IgD-negative memory B cell (primary cell): Measurements from ENCODE around the gene TAF3. TPM values are rescaled to one million over a fixed set of nuclear protein-coding genes. Genes with fewer than 3 reads are reported as not detected.
"Not testable (repeated sequence)": the region's sequence is repeated elsewhere in the genome, so short reads cannot be mapped to it uniquely, and the experiment has no call there.

Experiments used
- H3K27ac Mint-ChIP-seq, 3 donors: one replicate each; pipeline ENCODE4 v1.8.0; 2020 to 2022; ENCODE audit warnings: mild to moderate bottlenecking in 3 of 3, mixed read lengths in 3 of 3, moderate library complexity in 1 of 3
- H3K27me3 Mint-ChIP-seq: one replicate; pipeline ENCODE4 v1.8.0; 2021; ENCODE audit warnings: mixed read lengths
- H3K36me3 Mint-ChIP-seq: one replicate; pipeline ENCODE4 v1.8.0; 2020; ENCODE audit warnings: mild to moderate bottlenecking, mixed read lengths
- H3K4me1 Mint-ChIP-seq, 3 donors: one replicate each; pipeline ENCODE4 v1.8.0; 2020 to 2022; ENCODE audit warnings: mixed read lengths in 3 of 3, mild to moderate bottlenecking in 1 of 3
- H3K4me3 Mint-ChIP-seq, 4 donors: one replicate each; pipeline ENCODE4 v1.8.0; 2020 to 2022; ENCODE audit warnings: mild to moderate bottlenecking in 4 of 4, mixed read lengths in 4 of 4, moderate library complexity in 3 of 4
- H3K9me3 Mint-ChIP-seq, 3 donors: one replicate each; pipeline ENCODE4 v1.8.0; 2020 to 2021; ENCODE audit warnings: mixed read lengths in 3 of 3, mild to moderate bottlenecking in 1 of 3
- polyA plus RNA-seq: library from polyadenylated mRNA; unstranded; fragments of 300-500 nt; fragmentation: Illumina TruSeq; gene quantifications from one replicate; pipeline ENCODE4 v1.2.3, GENCODE V29; 2021

Gene TAF3
- polyA plus RNA-seq, 1 donor from 2014 or later = 16.2 TPM

GRCh38 chr10:8014649-8015048, 196.3 kb downstream of the TAF3 start:
- Mint-ChIP-seq H3K27ac (no peak overlapping the region), H3K36me3 (peaks cover 11% of the 10 kb centered on the region), H3K9me3 (no peaks in the 10 kb centered on the region), H3K27me3 (no peaks in the 10 kb centered on the region), H3K4me1 (no peaks in the 10 kb centered on the region), H3K4me3 (no peak overlapping the region)

- Mint-ChIP-seq H3K27ac (peak overlapping the region in 1 of 3 donors; percentile 6), H3K4me1 (no peaks in the 10 kb centered on the region), H3K9me3 (no peaks in the 10 kb centered on the region), H3K4me3 (no peak overlapping the region), H3K36me3 (peaks cover 4% of the 10 kb centered on the region), H3K27me3 (no peaks in the 10 kb centered on the region)
Measured at GRCh38 chr10:8017277-8017676, 199.0 kb downstream of the TAF3 start.

DNA sequence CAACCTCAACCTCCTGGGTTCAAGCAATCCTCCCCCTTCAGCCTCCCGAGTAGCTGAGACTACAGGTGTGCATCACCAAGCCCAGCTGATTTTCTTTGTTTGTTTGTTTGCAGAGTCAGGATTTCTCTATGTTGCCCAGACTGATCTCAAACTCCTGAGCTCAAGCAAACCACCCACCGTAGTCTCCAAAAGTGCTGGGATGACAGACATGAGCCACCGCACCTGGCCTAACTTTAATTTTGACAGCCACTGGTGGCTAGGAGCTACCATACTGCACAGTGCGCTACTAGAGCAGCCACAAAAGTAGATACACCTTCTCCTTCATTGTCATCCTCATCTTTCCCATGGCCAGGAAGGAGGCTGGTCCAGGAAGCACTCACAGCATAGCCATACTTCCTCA, 205.0 kb downstream of the TAF3 start:
- H3K4me3 Mint-ChIP-seq = no peak overlapping the region
- H3K36me3 Mint-ChIP-seq = no peaks in the 10 kb centered on the region
- H3K9me3 Mint-ChIP-seq = no peaks in the 10 kb centered on the region
- H3K4me1 Mint-ChIP-seq = peaks cover 0 to 5% (median 2%) of the 10 kb centered on the region in 3 donors
- H3K27me3 Mint-ChIP-seq = no peaks in the 10 kb centered on the region
- no peak overlapping the region for H3K27ac Mint-ChIP-seq

- no peaks in the 10 kb centered on the region for H3K36me3 Mint-ChIP-seq
- peaks cover 1% of the 10 kb centered on the region for H3K27me3 Mint-ChIP-seq
- peaks cover 0 to 5% (median 2%) of the 10 kb centered on the region in 3 donors for H3K4me1 Mint-ChIP-seq
- H3K9me3 Mint-ChIP-seq = no peaks in the 10 kb centered on the region
- H3K4me3 Mint-ChIP-seq = no peak overlapping the region
- no peak overlapping the region for H3K27ac Mint-ChIP-seq
Measured at GRCh38 chr10:8023851-8024250, 205.5 kb downstream of the TAF3 start.

GRCh38 chr10:8026349-8027259, 208.3 kb downstream of the TAF3 start:
- Mint-ChIP-seq H3K4me3 (peak overlapping the region in 3 of 4 donors; percentile 31 to 87 (median 81)), H3K4me1 (peaks cover 0 to 5% (median 2%) of the 10 kb centered on the region in 3 donors), H3K27ac (peak overlapping the region in 1 of 3 donors; percentile 8), H3K27me3 (peaks cover 11% of the 10 kb centered on the region), H3K9me3 (peaks cover 0 to 2% (median 0%) of the 10 kb centered on the region in 3 donors), H3K36me3 (no peaks in the 10 kb centered on the region)

GRCh38 chr10:8031211-8031610, 212.9 kb downstream of the TAF3 start:
- H3K9me3 Mint-ChIP-seq, H3K36me3 Mint-ChIP-seq, H3K27ac Mint-ChIP-seq, H3K4me3 Mint-ChIP-seq: not testable (repeated sequence)
- peaks cover 4 to 11% (median 7%) of the 10 kb centered on the region in 3 donors for H3K4me1 Mint-ChIP-seq
- H3K27me3 Mint-ChIP-seq = peaks cover 37% of the 10 kb centered on the region

- H3K4me1 Mint-ChIP-seq = peaks cover 4 to 6% (median 6%) of the 10 kb centered on the region in 3 donors
- H3K4me3 Mint-ChIP-seq = peak overlapping the region in 1 of 4 donors; percentile 28
- no peaks in the 10 kb centered on the region for H3K36me3 Mint-ChIP-seq
- H3K27me3 Mint-ChIP-seq = peaks cover 42% of the 10 kb centered on the region
- peak overlapping the region in 1 of 3 donors; percentile 25 for H3K27ac Mint-ChIP-seq
- H3K9me3 Mint-ChIP-seq = peaks cover 0 to 3% (median 0%) of the 10 kb centered on the region in 3 donors
Measured at GRCh38 chr10:8032558-8032957, 214.3 kb downstream of the TAF3 start.

GRCh38 chr10:8033812-8034465, 215.6 kb downstream of the TAF3 start:
- H3K4me3 Mint-ChIP-seq = no peak overlapping the region

GRCh38 chr10:8034466-8035005, 216.2 kb downstream of the TAF3 start:
- Mint-ChIP-seq H3K4me1 (peaks cover 4 to 8% (median 6%) of the 10 kb centered on the region in 3 donors), H3K27me3 (peaks cover 59% of the 10 kb centered on the region), H3K36me3 (no peaks in the 10 kb centered on the region), H3K4me3 (no peak overlapping the region), H3K27ac (no peak overlapping the region), H3K9me3 (peaks cover 2 to 9% (median 6%) of the 10 kb centered on the region in 3 donors)

More at GRCh38 chr10:8033812-8034465, 215.6 kb downstream of the TAF3 start:
- H3K4me1 Mint-ChIP-seq = peaks cover 4 to 8% (median 6%) of the 10 kb centered on the region in 3 donors
- H3K27me3 Mint-ChIP-seq = peaks cover 53% of the 10 kb centered on the region
- peaks cover 0 to 9% (median 6%) of the 10 kb centered on the region in 3 donors for H3K9me3 Mint-ChIP-seq
- H3K27ac Mint-ChIP-seq = peak overlapping the region in 1 of 3 donors; percentile 32
- H3K36me3 Mint-ChIP-seq = no peaks in the 10 kb centered on the region

DNA sequence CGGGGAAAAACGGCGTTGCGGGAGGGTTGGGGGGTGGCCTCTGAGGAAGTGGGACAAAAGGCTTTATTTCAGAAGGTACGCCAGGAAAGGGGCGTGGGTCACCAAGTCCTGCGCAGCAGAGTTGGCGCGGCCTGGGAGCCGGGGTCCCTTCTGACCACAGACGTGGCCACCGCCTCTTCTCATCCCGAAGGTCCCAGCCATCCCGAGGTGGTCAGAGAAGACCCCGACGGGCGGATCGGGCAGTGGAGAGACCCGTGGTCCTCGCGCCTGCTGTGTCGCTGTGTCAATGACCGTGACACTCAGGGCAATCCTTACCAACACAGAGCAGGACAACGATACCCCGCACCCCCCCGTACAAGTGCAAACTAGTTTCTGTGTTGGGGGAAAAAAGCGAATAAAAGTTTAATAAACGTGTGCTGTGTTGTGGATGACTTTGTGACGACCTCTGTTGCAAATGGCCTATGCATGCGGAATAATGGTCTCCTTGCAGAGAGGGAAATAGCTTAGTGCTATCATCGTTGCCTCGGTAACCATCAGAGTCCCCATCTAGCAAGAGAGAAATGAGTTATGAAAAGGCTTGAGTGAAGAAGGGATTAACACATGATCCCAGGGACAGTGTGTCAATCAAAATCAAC, 216.8 kb downstream of the TAF3 start:
- Mint-ChIP-seq H3K4me3 (peak overlapping the region in 1 of 4 donors; percentile 74), H3K27ac (peak overlapping the region; percentile 76 to 97 (median 89)), H3K4me1 (peaks cover 4 to 8% (median 6%) of the 10 kb centered on the region in 3 donors), H3K27me3 (peaks cover 60% of the 10 kb centered on the region), H3K9me3 (peaks cover 2 to 9% (median 6%) of the 10 kb centered on the region in 3 donors), H3K36me3 (no peaks in the 10 kb centered on the region)

DNA sequence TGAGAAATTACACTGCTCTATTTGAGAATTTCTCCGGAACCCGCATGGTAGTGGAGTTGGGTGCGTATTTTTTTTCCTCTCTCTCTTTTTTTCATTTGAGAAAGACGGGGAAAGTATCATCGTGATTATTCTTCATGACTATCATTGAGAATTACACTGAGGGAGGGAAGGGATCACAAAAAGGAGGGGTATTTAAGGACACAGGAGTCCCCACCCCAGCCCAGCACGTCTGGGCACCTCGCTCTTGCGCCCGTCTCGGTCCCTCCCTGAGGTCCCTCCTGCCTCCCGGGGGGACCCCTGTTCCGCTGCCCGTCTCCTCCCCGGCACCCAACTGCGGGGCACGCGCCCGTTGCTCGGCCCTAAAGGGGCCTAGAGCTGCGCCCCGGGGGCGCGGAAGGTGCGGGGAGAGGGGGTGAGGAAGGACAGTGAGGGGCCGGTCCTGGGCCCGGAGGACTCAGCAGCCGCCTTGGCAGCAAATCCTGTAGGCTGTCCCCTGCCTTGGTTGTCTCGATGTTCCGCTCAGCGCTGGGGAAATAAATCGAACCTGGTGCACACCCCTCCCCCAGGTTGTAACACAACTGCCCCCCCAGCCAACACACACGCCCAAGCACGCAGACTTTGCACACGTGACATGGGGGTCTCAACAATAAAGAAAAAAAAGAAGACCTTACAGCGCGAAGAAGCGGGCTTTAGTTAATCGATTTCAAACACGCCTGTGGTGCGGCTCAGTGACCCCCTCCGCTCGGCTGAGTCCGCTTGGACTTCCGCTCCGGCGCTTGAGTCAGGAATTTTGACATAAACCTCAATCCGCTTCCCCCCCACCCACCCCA, 217.6 kb downstream of the TAF3 start:
- Mint-ChIP-seq H3K36me3 (no peaks in the 10 kb centered on the region), H3K27ac (peak overlapping the region; percentile 76 to 97 (median 89)), H3K4me3 (peak overlapping the region in 2 of 4 donors; percentile 72 to 74), H3K4me1 (peaks cover 4 to 8% (median 6%) of the 10 kb centered on the region in 3 donors), H3K9me3 (peaks cover 2 to 9% (median 6%) of the 10 kb centered on the region in 3 donors), H3K27me3 (peaks cover 63% of the 10 kb centered on the region)

- Mint-ChIP-seq H3K27ac (peak overlapping the region in 2 of 3 donors; percentile 77 to 95), H3K4me1 (peaks cover 6 to 8% (median 7%) of the 10 kb centered on the region in 3 donors), H3K4me3 (peak overlapping the region in 2 of 4 donors; percentile 50 to 75), H3K36me3 (no peaks in the 10 kb centered on the region), H3K27me3 (peaks cover 63% of the 10 kb centered on the region), H3K9me3 (peaks cover 2 to 6% (median 6%) of the 10 kb centered on the region in 3 donors)
Measured at GRCh38 chr10:8036506-8037198, 218.3 kb downstream of the TAF3 start.

- Mint-ChIP-seq H3K4me3 (peak overlapping the region in 2 of 4 donors; percentile 50 to 75), H3K36me3 (no peaks in the 10 kb centered on the region), H3K9me3 (peaks cover 2 to 6% (median 5%) of the 10 kb centered on the region in 3 donors), H3K4me1 (peaks cover 9 to 13% (median 12%) of the 10 kb centered on the region in 3 donors), H3K27ac (peak overlapping the region in 2 of 3 donors; percentile 77 to 95), H3K27me3 (peaks cover 63% of the 10 kb centered on the region)
Measured at GRCh38 chr10:8037199-8037801, 219.0 kb downstream of the TAF3 start.
